ENCODE data around the gene MS4A10. TPM values are rescaled to one million over a fixed set of nuclear protein-coding genes. Genes with fewer than 3 reads are reported as not detected.

The MS4A10 gene
- total RNA-seq, 1 experiment from 2014 or later: not detected

DNA sequence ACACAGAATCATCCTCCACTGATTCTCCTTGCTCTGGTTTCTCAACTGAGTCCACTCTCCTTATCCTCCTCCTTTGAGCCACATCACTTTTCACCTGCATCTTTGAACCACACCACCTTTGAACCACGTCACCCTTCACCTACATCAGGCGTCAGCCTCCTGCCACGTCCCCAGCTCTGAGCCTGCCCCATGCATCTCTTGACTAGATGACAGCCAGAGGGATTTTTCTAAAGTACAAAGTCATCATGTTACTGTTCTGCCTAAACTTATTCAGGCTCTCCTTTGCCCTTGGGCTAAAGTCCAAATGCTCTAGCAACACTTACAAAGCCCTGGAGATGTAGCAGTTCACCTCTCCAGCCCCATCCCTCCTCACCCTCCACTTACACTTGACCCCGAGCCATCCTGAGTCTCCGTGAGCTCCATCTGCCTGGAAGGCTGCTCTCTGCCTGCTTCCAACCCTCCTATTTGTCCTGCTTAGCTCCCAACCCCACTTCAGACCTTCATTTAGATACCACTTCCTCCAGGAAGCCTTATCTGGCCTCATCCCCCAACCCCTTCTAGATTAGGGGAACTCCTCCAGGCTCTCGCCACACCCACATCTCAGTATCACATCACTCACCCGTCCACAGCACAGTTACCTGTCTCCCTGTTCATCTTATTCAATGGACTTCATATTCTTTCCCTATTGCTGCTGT lies 3.7 kb upstream of the MS4A10 start:
- Histone ChIP-seq H3K27ac (ENCODE audit: low read depth, low read length) (no peak overlapping the region), H3K9ac (ENCODE audit: low read length) (no peak overlapping the region), H3K36me3 (ENCODE audit: control insufficient read depth in 1 of 2, insufficient read depth in 2 of 2, low read length in 2 of 2) (no peaks in the 10 kb centered on the region), H4K20me1 (ENCODE audit: insufficient read depth) (no peaks in the 10 kb centered on the region), H3K9me3 (ENCODE audit: control insufficient read depth in 1 of 2, insufficient read depth in 1 of 2, low read depth in 1 of 2, low read length in 2 of 2) (no peaks in the 10 kb centered on the region), H3K79me2 (ENCODE audit: insufficient read depth, low read length) (no peaks in the 10 kb centered on the region), H3K9me2 (ENCODE audit: insufficient read depth) (no peaks in the 10 kb centered on the region), H3K4me1 (ENCODE audit: control insufficient read depth in 1 of 2, insufficient read depth in 2 of 2, low read length in 2 of 2) (peaks cover 0 to 9% of the 10 kb centered on the region in 2 experiments; a peak in 1 of 4 replicates), H3K27me3 (ENCODE audit: insufficient read depth, low read length) (no peaks in the 10 kb centered on the region), H2AFZ (ENCODE audit: low read depth, low read length, poor library complexity, severe bottlenecking) (no peak overlapping the region), H3K4me3 (replicated peaks in 1 of 2; ENCODE audit: low read depth in 1 of 2, low read length in 2 of 2) (no peak overlapping the region), H3K4me2 (ENCODE audit: low read length) (no peak overlapping the region)
- DNase-seq (ENCODE audit: low read depth, low spot score) (no peak), ATAC-seq (no peak)
- RAD21 ChIA-PET (ENCODE audit: low non-redundant PET in 1 of 2, low total read pairs in 2 of 2, uncharacterized antibody in 2 of 2, unreplicated experiment in 2 of 2): no interaction called here
- intact Hi-C loops (cut with micrococcal nuclease): no loop called here
- BruUV-seq (replicated peaks): no TSS peak
- CTCF ChIA-PET: no interaction called here
- POLR2A ChIA-PET: no interaction called here
- TF ChIP-seq SP1 (IDR thresholded peaks at IDR 0.05; ENCODE audit: low read depth) (no peak), ELF1 (IDR thresholded peaks at IDR 0.05; ENCODE audit: borderline replicate concordance, low read depth) (no peak), ZNF274 (IDR thresholded peaks at IDR 0.05; ENCODE audit: low read depth, low read length) (no peak), YY1 (IDR thresholded peaks at IDR 0.05; ENCODE audit: extremely low read depth, insufficient replicate concordance, low read depth, low read length) (no peak), CEBPB (IDR thresholded peaks at IDR 0.05; ENCODE audit: low read depth) (no peak), EGR1 (IDR thresholded peaks at IDR 0.05; ENCODE audit: low read depth) (no peak), EZH2 (IDR thresholded peaks at IDR 0.05) (no peak), POLR2AphosphoS5 (IDR thresholded peaks at IDR 0.05; ENCODE audit: low read depth, low read length) (no peak), RAD21 (IDR thresholded peaks at IDR 0.05; ENCODE audit: low read depth) (no peak), JUND (IDR thresholded peaks at IDR 0.05) (no peak), TCF7L2 (IDR thresholded peaks at IDR 0.05; ENCODE audit: borderline replicate concordance, extremely low read depth, insufficient read depth, insufficient read length) (no peak), ZFX (IDR thresholded peaks at IDR 0.05) (no peak), FOSL1 (IDR thresholded peaks at IDR 0.05; ENCODE audit: low read depth) (no peak), CBX3 (IDR thresholded peaks at IDR 0.05; ENCODE audit: low read depth) (no peak)
- TF ChIP-seq, protein P1, sequence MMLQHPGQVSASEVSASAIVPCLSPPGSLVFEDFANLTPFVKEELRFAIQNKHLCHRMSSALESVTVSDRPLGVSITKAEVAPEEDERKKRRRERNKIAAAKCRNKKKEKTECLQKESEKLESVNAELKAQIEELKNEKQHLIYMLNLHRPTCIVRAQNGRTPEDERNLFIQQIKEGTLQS (IDR thresholded peaks at IDR 0.05): no peak
- TF ChIP-seq, protein P2, sequence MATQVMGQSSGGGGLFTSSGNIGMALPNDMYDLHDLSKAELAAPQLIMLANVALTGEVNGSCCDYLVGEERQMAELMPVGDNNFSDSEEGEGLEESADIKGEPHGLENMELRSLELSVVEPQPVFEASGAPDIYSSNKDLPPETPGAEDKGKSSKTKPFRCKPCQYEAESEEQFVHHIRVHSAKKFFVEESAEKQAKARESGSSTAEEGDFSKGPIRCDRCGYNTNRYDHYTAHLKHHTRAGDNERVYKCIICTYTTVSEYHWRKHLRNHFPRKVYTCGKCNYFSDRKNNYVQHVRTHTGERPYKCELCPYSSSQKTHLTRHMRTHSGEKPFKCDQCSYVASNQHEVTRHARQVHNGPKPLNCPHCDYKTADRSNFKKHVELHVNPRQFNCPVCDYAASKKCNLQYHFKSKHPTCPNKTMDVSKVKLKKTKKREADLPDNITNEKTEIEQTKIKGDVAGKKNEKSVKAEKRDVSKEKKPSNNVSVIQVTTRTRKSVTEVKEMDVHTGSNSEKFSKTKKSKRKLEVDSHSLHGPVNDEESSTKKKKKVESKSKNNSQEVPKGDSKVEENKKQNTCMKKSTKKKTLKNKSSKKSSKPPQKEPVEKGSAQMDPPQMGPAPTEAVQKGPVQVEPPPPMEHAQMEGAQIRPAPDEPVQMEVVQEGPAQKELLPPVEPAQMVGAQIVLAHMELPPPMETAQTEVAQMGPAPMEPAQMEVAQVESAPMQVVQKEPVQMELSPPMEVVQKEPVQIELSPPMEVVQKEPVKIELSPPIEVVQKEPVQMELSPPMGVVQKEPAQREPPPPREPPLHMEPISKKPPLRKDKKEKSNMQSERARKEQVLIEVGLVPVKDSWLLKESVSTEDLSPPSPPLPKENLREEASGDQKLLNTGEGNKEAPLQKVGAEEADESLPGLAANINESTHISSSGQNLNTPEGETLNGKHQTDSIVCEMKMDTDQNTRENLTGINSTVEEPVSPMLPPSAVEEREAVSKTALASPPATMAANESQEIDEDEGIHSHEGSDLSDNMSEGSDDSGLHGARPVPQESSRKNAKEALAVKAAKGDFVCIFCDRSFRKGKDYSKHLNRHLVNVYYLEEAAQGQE (IDR thresholded peaks at IDR 0.05; ENCODE audit: low read depth): no peak
- TF ChIP-seq, protein P3, sequence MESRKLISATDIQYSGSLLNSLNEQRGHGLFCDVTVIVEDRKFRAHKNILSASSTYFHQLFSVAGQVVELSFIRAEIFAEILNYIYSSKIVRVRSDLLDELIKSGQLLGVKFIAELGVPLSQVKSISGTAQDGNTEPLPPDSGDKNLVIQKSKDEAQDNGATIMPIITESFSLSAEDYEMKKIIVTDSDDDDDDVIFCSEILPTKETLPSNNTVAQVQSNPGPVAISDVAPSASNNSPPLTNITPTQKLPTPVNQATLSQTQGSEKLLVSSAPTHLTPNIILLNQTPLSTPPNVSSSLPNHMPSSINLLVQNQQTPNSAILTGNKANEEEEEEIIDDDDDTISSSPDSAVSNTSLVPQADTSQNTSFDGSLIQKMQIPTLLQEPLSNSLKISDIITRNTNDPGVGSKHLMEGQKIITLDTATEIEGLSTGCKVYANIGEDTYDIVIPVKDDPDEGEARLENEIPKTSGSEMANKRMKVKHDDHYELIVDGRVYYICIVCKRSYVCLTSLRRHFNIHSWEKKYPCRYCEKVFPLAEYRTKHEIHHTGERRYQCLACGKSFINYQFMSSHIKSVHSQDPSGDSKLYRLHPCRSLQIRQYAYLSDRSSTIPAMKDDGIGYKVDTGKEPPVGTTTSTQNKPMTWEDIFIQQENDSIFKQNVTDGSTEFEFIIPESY (IDR thresholded peaks at IDR 0.05; ENCODE audit: extremely low read depth, insufficient replicate concordance, low read length): no peak
- TF ChIP-seq, protein P4, sequence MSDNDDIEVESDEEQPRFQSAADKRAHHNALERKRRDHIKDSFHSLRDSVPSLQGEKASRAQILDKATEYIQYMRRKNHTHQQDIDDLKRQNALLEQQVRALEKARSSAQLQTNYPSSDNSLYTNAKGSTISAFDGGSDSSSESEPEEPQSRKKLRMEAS (IDR thresholded peaks at IDR 0.05): no peak

All from HCT116 (cell line).